GM12878 (cell line): Measurements from ENCODE around the gene FGD5. TPM values are rescaled to one million over a fixed set of nuclear protein-coding genes. Genes with fewer than 3 reads are reported as not detected.

Experiments used
- ATAC-seq: fragments of 200-7000 bp; cut with Tn5 transposase; 3 replicates; pipeline ENCODE4 v1.9.1; 2020; ENCODE audit warnings: mild to moderate bottlenecking, moderate library complexity
- BruUV-seq: library from RNA; stranded (reverse); fragments of 400-500 nt; replicated peaks from 2 replicates; lab custom pipeline; 2021; lab: Mats Ljungman, UMichigan
- CTCF ChIA-PET: fragments of 300-600 bp; sonication (Branson Sonifier 250); formaldehyde crosslinking; extraction: SDS; loops from one replicate; lab custom pipeline; 2021; ENCODE audit warnings: inconsistent platforms; lab: Yijun Ruan, JAX
- POLR2A ChIA-PET: fragments of 350-600 bp; formaldehyde crosslinking; extraction: SDS; loops from one replicate; lab custom pipeline; 2021; ENCODE audit warnings: inconsistent platforms; lab: Charles Lee
- RAD21 ChIA-PET: fragments of 300-600 bp; sonication (Branson Sonifier 250); formaldehyde crosslinking; loops from one replicate; lab custom pipeline; 2023; ENCODE audit warnings: antibody characterized with exemption; ENCODE audit not compliant: unreplicated experiment; lab: Charles Lee
- SMC1A ChIA-PET: fragments of 300-600 bp; sonication (Branson Sonifier 250); formaldehyde crosslinking; loops from one replicate; lab custom pipeline; 2023; ENCODE audit not compliant: unreplicated experiment, uncharacterized antibody; lab: Charles Lee
- DNase-seq: peaks from one replicate; pipeline ENCODE4 v3.0.0-alpha.2; 2011; ENCODE audit warnings: low read depth, low spot score
- FAIRE-seq: peaks from 3 replicates; lab custom pipeline; 2011; peaks lifted over from hg19 to GRCh38; lab: Jason Lieb, UNC
- H2AFZ ChIP-seq: 2 replicates; pipeline ENCODE4 v1.6.0; 2011; ENCODE audit warnings: low read depth, low read length, control low read depth; ENCODE audit not compliant: control insufficient read depth
- H3K27ac ChIP-seq: 2 replicates; pipeline ENCODE4 v1.5.1; 2011; ENCODE audit warnings: control low read depth; ENCODE audit not compliant: control insufficient read depth, insufficient read depth
- H3K27me3 ChIP-seq, 2 experiments: replicated peaks in 1 of 2; 2 replicates each; pipeline versions ENCODE4 v1.6.0 to v1.6.1; 2011; ENCODE audit warnings: low read length in 1 of 2; ENCODE audit not compliant: control insufficient read depth in 2 of 2, insufficient read depth in 2 of 2
- H3K36me3 ChIP-seq, 2 experiments: 2 replicates each; pipeline ENCODE4 v1.5.1; 2011; ENCODE audit warnings: low read length in 1 of 2; ENCODE audit not compliant: control insufficient read depth in 2 of 2, insufficient read depth in 2 of 2
- H3K4me1 ChIP-seq: 2 replicates; pipeline ENCODE4 v1.6.1; 2011; ENCODE audit warnings: mild to moderate bottlenecking, low read length, moderate library complexity, mixed read lengths; ENCODE audit not compliant: control insufficient read depth, insufficient read depth
- H3K4me2 ChIP-seq: 2 replicates; pipeline ENCODE4 v1.6.0; 2011; ENCODE audit warnings: control low read depth; ENCODE audit not compliant: control insufficient read depth, insufficient read depth
- H3K4me3 ChIP-seq: fragments of 200-600 bp; sonication (generic); 2 replicates; pipeline ENCODE4 v1.5.1; 2016
- H3K79me2 ChIP-seq: 2 replicates; pipeline ENCODE4 v1.6.0; 2011; ENCODE audit warnings: low read length; ENCODE audit not compliant: control insufficient read depth, insufficient read depth
- H3K9ac ChIP-seq: 2 replicates; pipeline ENCODE4 v1.8.0; 2011; ENCODE audit warnings: low read length, control low read depth, mixed read lengths; ENCODE audit not compliant: control insufficient read depth, insufficient read depth
- H3K9me3 ChIP-seq: replicated peaks from 3 replicates; pipeline ENCODE4 v1.5.1; 2011; ENCODE audit warnings: mild to moderate bottlenecking, low read length; ENCODE audit not compliant: control insufficient read depth, insufficient read depth
- H4K20me1 ChIP-seq: 2 replicates; pipeline ENCODE4 v1.6.0; 2011; ENCODE audit not compliant: control insufficient read depth, insufficient read depth
- BACH1 ChIP-seq: fragments of 450-650 bp; IDR thresholded peaks from 2 replicates; pipeline ENCODE4 v1.6.1; 2017; ENCODE audit warnings: mild to moderate bottlenecking, borderline replicate concordance
- BCLAF1 ChIP-seq: fragments of 450-650 bp; IDR thresholded peaks from 2 replicates; pipeline ENCODE4 v1.6.1; 2017; ENCODE audit warnings: antibody characterized with exemption, mild to moderate bottlenecking, moderate library complexity
- CBFB ChIP-seq: IDR thresholded peaks from 2 replicates; pipeline ENCODE4 v1.6.1; 2016; ENCODE audit warnings: antibody characterized with exemption, low read depth
- CBX5 ChIP-seq: sonication (generic); IDR thresholded peaks from 2 replicates; pipeline ENCODE4 v1.6.1; 2016; ENCODE audit warnings: low read depth, moderate library complexity, mild to moderate bottlenecking, inconsistent platforms
- DPF2 ChIP-seq: fragments of 450-650 bp; IDR thresholded peaks from 2 replicates; pipeline ENCODE4 v1.6.1; 2017; ENCODE audit warnings: mild to moderate bottlenecking
- FOXM1 ChIP-seq: IDR thresholded peaks from 2 replicates; pipeline ENCODE4 v1.6.1; 2012; ENCODE audit warnings: low read depth, mild to moderate bottlenecking, inconsistent platforms, low read length, moderate library complexity
- JUNB ChIP-seq: IDR thresholded peaks from 2 replicates; pipeline ENCODE4 v1.6.1; 2016; ENCODE audit warnings: antibody characterized with exemption, mild to moderate bottlenecking
- MLLT1 ChIP-seq: fragments of 450-650 bp; IDR thresholded peaks from 2 replicates; pipeline ENCODE4 v1.6.1; 2016; ENCODE audit warnings: mild to moderate bottlenecking
- NR2C1 ChIP-seq: fragments of 450-650 bp; IDR thresholded peaks from 2 replicates; pipeline ENCODE4 v1.6.1; 2017; ENCODE audit warnings: antibody characterized with exemption, mild to moderate bottlenecking, moderate library complexity
- NR2F1 ChIP-seq: fragments of 450-650 bp; conservative IDR thresholded peaks from 2 replicates; pipeline ENCODE4 v1.6.1; 2017; ENCODE audit warnings: mild to moderate bottlenecking
- PAX8 ChIP-seq: fragments of 450-650 bp; IDR thresholded peaks from 2 replicates; pipeline ENCODE4 v1.6.1; 2017; ENCODE audit warnings: mild to moderate bottlenecking, moderate library complexity
- POLR2AphosphoS2 ChIP-seq: IDR thresholded peaks from 2 replicates; pipeline ENCODE4 v1.6.1; 2011; ENCODE audit warnings: low read depth, mild to moderate bottlenecking, low read length, improper control_type of control experiment, moderate library complexity
- SMAD5 ChIP-seq: IDR thresholded peaks from 2 replicates; pipeline ENCODE4 v1.6.1; 2016; ENCODE audit warnings: antibody characterized with exemption, low read depth
- TCF12 ChIP-seq: IDR thresholded peaks from 2 replicates; pipeline ENCODE4 v1.6.1; 2011; ENCODE audit warnings: low read depth, mild to moderate bottlenecking, low read length
- ZNF24 ChIP-seq: fragments of 450-650 bp; IDR thresholded peaks from 2 replicates; pipeline ENCODE4 v1.6.1; 2017; ENCODE audit warnings: antibody characterized with exemption, mild to moderate bottlenecking
- WGBS: methylation state at CpG from one replicate; pipeline ENCODE4 v1.1.6; 2016; ENCODE audit warnings: low lambda C conversion rate; ENCODE audit not compliant: insufficient replicate concordance, insufficient coverage; ENCODE audit errors: missing lambda C conversion rate; 5-methylcytosine and 5-hydroxymethylcytosine counted together
- in situ Hi-C: fragments of 300-500 bp; cut with MboI; formaldehyde crosslinking; loops from 9 replicates; pipeline ENCODE4 v1.14.3; 2018; ENCODE audit warnings: mixed read lengths
- intact Hi-C: fragments of 100-400 bp; cut with micrococcal nuclease; formaldehyde crosslinking; loops from one replicate; pipeline ENCODE4 v1.14.2; 2022; ENCODE audit not compliant: unreplicated experiment
- polyA plus RNA-seq, 11 experiments: library from polyadenylated mRNA; depleted of rRNA in 4 of 11; unstranded in 6 of 11; stranded (reverse) in 5 of 11; fragments of >200 nt; fragmentation: Nextera tagmentation in 4 of 11; fragmentation: Illumina TruSeq in 1 of 11; extraction: Ambion mirVana in 4 of 11; extraction: Trizol in 1 of 11; gene quantifications; 1 replicate in 1 of 11; 2 replicates in 10 of 11; pipeline versions ENCODE4 v1.2.1 to v1.2.3, GENCODE V29; 2011 to 2016; ENCODE audit warnings: inconsistent platforms in 2 of 11, missing spikeins in 2 of 11, low read depth in 1 of 11
- total RNA-seq, 4 experiments: library from RNA; depleted of rRNA in 3 of 4; stranded (reverse); fragments of >200 nt in 3 of 4; fragmentation: Illumina TruSeq in 1 of 4; extraction: Trizol in 1 of 4; gene quantifications; 2 replicates each; pipeline versions ENCODE4 v1.2.1 to v1.2.3, GENCODE V29; 2013 to 2021

The FGD5 gene
- total and polyA plus RNA-seq, 10 of the 15 experiments (the other 5 are each of a cell fraction or from before 2014, with no cell fraction given): 0.03 to 0.13 (median 0.11) TPM; not detected in 3

GRCh38 chr3:14962762-14963161 is 144.0 kb downstream of the FGD5 start:
- in situ Hi-C loops (no loop called here), intact Hi-C loops (no loop called here)
- FAIRE-seq (no peak), DNase-seq (no peak), ATAC-seq (no peak)
- POLR2A ChIA-PET: no interaction called here
- H3K9me3 ChIP-seq: peaks cover 6% of the 10 kb centered on the region
- no peaks in the 10 kb centered on the region for H4K20me1 ChIP-seq
- SMC1A ChIA-PET: interaction anchor here (2.2 kb wide), 1 partner anchor 13 kb away, joined by 6 read pairs; no protein-coding TSS in a partner anchor
- BruUV-seq: no TSS peak
- H3K79me2 ChIP-seq: peaks cover 32% of the 10 kb centered on the region
- H3K4me3 ChIP-seq: no peak overlapping the region
- H3K4me1 ChIP-seq: peaks cover 8% of the 10 kb centered on the region
- H2AFZ ChIP-seq: no peak overlapping the region
- no peak for TF ChIP-seq MLLT1
- no peak for TF ChIP-seq NR2C1
- TF ChIP-seq PAX8: no peak
- no peak for TF ChIP-seq SMAD5
- no peak for TF ChIP-seq NR2F1
- WGBS: 92% methylated on average over 5 of the region's 5 CpGs
- no peak overlapping the region for H3K27ac ChIP-seq
- CTCF ChIA-PET: no interaction called here
- H3K36me3 ChIP-seq: peaks cover 2 to 6% of the 10 kb centered on the region in 2 experiments; a peak in 3 of 4 replicates
- no peak overlapping the region for H3K4me2 ChIP-seq
- H3K9ac ChIP-seq: no peak overlapping the region
- no peaks in the 10 kb centered on the region for H3K27me3 ChIP-seq
- RAD21 ChIA-PET: no interaction called here

DNA sequence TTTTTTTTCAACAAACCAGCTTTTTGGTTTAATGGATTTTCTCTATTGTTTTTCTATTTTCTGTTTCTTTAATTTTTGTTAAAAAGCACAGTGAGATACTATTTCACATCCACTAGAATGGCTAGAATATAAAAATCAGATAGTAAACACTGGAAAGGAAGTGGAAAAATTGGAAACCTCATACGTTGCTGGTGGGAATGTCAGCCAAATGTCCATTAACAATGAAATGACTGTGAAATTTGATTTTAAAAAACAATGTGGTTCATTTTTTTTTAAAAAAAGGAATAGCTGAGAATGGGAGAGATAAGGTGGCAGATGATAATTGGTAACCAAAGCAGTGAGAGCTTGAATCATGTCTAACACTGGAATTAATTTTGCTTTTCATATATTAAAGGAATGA is 148.5 kb downstream of the FGD5 start:
- RAD21 ChIA-PET: interaction anchor here (1.2 kb wide), 1 partner anchor 12 kb away, joined by 3 read pairs; no protein-coding TSS in a partner anchor
- CTCF ChIA-PET: interaction anchor here (1.0 to 1.2 kb wide), 2 partner anchors 12 to 26 kb away, joined by 3 to 4 read pairs; no protein-coding TSS in a partner anchor
- 100% methylated on average over 1 of the region's 1 CpG for WGBS
- TF ChIP-seq BACH1 (no peak), JUNB (no peak), BCLAF1 (no peak), TCF12 (no peak), DPF2 (no peak), CBFB (no peak), CBX5 (no peak), ZNF24 (no peak), POLR2AphosphoS2 (no peak), FOXM1 (no peak)

More for the DNA sequence above, 148.5 kb downstream of the FGD5 start:
- POLR2A ChIA-PET: interaction anchor here (0.6 to 1.3 kb wide), 2 partner anchors 12 to 13 kb away, joined by 3 to 4 read pairs; no protein-coding TSS in a partner anchor
- Histone ChIP-seq H3K9me3 (peaks cover 6% of the 10 kb centered on the region), H3K4me3 (no peak overlapping the region), H3K4me2 (no peak overlapping the region), H3K79me2 (peaks cover 6% of the 10 kb centered on the region), H3K27me3 (no peaks in the 10 kb centered on the region), H3K27ac (no peak overlapping the region), H2AFZ (no peak overlapping the region), H4K20me1 (no peaks in the 10 kb centered on the region), H3K9ac (no peak overlapping the region), H3K4me1 (no peaks in the 10 kb centered on the region), H3K36me3 (peaks cover 2 to 6% of the 10 kb centered on the region in 2 experiments; a peak in 3 of 4 replicates)
- FAIRE-seq (no peak), DNase-seq (no peak), ATAC-seq (no peak)
- SMC1A ChIA-PET: interaction anchor here (0.7 to 2.2 kb wide), 5 partner anchors 10 to 22 kb away, joined by 3 to 12 read pairs (median 6); no protein-coding TSS in a partner anchor
- no TSS peak for BruUV-seq
- in situ Hi-C loops: no loop called here
- intact Hi-C loops: no loop called here
